Measurements from ENCODE around the gene SPTLC3.

SPTLC3 gene

DNA sequence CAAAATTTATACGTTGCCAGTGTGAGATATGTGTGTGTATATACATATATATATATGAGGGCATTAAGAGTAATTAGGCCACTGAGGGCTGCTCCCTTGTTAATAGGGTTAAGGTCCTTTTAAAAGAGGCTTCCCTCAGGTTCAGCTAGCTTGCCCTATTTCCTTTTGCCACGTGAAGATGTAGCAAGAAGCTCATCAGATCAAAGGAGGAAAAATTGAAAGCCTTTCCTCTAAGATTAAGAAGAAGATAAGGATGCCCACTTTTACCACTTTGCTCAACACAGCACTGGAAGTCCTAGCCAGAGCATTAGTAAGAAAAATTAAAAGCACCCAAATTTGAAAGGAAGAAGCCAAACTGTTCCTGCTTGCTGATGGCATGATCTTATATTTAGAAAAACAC is 179.1 kb downstream of the SPTLC3 start:
- no peak overlapping the region for H3K4me3 ChIP-seq (ENCODE audit: low read length)
- TF ChIP-seq CTCF (conservative IDR thresholded peaks at IDR 0.05; ENCODE audit: low read length) = no peak
- no peak for DNase-seq (ENCODE audit: low read depth)

DNA sequence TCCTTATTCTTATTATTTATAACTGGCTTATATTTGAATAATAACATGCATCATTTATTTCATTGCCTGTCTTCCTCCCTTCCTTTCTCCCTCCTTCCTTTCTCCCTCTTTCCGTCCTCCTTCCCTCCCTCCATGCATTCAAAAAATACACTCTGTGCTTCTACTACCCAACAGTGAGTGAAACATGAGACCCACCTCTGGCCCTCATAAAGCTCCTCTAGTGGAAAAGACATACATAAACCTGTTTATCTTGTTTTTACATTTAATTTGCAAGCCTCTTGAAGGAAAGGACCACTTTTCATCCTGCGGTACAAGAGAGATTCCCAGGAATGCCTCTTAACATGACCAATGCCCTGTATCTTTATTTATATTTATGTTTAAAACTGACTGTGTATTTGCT is 190.5 kb downstream of the SPTLC3 start:
- TF ChIP-seq CTCF (conservative IDR thresholded peaks at IDR 0.05; ENCODE audit: low read length) = no peak
- H3K4me3 ChIP-seq (ENCODE audit: low read length) = no peak overlapping the region
- DNase-seq (ENCODE audit: low read depth) = no peak

GRCh38 chr20:13200767-13201500 is 192.2 kb downstream of the SPTLC3 start:
- no peak overlapping the region for H3K4me3 ChIP-seq (ENCODE audit: low read length)
- no peak for TF ChIP-seq CTCF (conservative IDR thresholded peaks at IDR 0.05; ENCODE audit: low read length)
- no peak for DNase-seq (ENCODE audit: low read depth)

DNA sequence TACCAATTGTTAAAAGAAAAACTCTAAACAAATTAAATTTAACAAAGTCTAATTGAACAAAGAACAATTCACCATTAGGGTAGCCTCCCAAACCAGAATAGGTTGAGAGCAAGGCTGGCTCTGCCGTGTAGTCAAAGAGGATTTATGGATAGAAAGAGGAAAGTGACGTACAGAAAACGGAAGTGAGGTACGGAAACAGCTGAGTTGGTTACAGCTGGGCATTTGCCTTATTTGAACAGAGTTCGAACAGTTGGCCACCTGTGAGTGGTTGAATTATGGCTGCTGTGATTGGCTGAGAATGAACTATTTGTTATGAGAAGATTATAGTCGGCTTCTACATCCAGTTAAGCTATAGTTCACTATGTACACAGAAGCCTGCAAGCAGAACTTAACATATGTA is 193.8 kb downstream of the SPTLC3 start:
- no peak for TF ChIP-seq CTCF (conservative IDR thresholded peaks at IDR 0.05; ENCODE audit: low read length)
- no peak for DNase-seq (ENCODE audit: low read depth)
- H3K4me3 ChIP-seq (ENCODE audit: low read length) = no peak overlapping the region

DNA sequence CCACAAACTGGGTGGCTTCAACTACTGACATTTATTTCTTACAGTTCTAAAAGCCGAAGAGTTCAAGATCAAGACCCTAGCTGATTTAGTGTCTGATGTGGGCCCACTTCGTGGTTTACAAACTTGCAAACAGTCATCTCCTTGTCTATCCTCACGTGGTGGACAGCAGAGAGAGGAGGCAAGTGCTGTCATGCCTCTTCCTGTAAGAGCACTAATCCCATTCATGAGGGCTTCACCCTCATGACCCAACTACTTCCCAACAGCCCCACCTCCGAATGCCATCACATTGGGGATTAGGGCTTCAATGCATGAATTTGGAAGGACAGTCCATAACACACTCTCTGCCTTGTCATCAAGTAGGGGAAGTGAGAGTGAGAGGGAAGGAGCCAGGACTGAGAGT is 196.7 kb downstream of the SPTLC3 start:
- TF ChIP-seq CTCF (conservative IDR thresholded peaks at IDR 0.05; ENCODE audit: low read length) = no peak
- no peak overlapping the region for H3K4me3 ChIP-seq (ENCODE audit: low read length)
- DNase-seq (ENCODE audit: low read depth) = no peak

DNA sequence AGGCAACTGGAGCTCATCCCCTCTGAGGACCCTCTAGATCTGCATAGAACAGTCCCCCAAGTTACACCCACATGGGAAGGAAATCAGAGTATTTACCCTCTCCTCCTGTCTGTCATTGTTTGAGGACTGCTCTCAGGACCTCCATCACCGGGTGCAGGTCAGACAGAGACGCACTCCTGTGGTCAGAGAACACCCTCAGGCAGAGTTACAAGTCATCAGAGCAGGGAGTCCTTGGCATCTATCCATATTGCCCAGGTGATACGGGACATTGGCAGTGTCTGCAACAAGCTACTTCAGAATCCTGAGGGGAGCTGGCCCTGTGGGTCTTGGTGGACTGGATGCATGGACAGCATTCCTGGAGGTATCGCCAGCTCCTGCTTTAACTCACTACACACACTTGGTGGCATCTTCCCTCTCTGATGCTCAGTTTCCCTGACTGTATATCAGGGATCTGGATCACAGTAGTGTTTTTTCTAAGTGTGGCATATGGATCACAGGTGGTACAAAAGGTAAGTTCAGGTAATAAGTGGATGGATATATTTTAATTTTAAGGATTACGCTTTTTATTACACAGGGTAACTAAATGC is 197.2 kb downstream of the SPTLC3 start:
- no peak for DNase-seq (ENCODE audit: low read depth)
- TF ChIP-seq CTCF (conservative IDR thresholded peaks at IDR 0.05; ENCODE audit: low read length) = no peak
- H3K4me3 ChIP-seq (ENCODE audit: low read length) = no peak overlapping the region

- DNase-seq (ENCODE audit: low read depth) = no peak
- TF ChIP-seq CTCF (conservative IDR thresholded peaks at IDR 0.05; ENCODE audit: low read length) = no peak
- H3K4me3 ChIP-seq (ENCODE audit: low read length) = no peak overlapping the region
Measured at GRCh38 chr20:13207016-13207415, 198.2 kb downstream of the SPTLC3 start.
